A673 (cell line): Measurements from ENCODE around the gene TMEM158. TPM values are rescaled to one million over a fixed set of nuclear protein-coding genes. Genes with fewer than 3 reads are reported as not detected.

ENCODE experiments used
- BruUV-seq: library from RNA; stranded (reverse); fragments of 400-500 nt; replicated peaks from 2 replicates; lab custom pipeline; 2021; lab: Mats Ljungman, UMichigan
- CTCF ChIA-PET: fragments of 300-600 bp; sonication (Branson Sonifier 250); formaldehyde crosslinking; loops from one replicate; lab custom pipeline; 2022; ENCODE audit warnings: antibody characterized with exemption; lab: Charles Lee
- POLR2A ChIA-PET: fragments of 300-600 bp; sonication (Branson Sonifier 250); formaldehyde crosslinking; loops from one replicate; lab custom pipeline; 2022; ENCODE audit warnings: antibody characterized with exemption; ENCODE audit not compliant: low non-redundant PET; lab: Charles Lee
- DNase-seq: peaks from one replicate; pipeline ENCODE4 v3.0.0-alpha.2; 2015; ENCODE audit warnings: low spot score
- H3K27ac ChIP-seq: fragments of 200-600 bp; sonication (generic); 2 replicates; pipeline ENCODE4 v1.5.1; 2016; ENCODE audit warnings: mixed run types, low read depth, mild to moderate bottlenecking, mixed read lengths, antibody characterized with exemption, low read length; ENCODE audit not compliant: poor library complexity, severe bottlenecking
- H3K27me3 ChIP-seq: fragments of 200-600 bp; sonication (generic); replicated peaks from 2 replicates; pipeline ENCODE4 v1.6.1; 2017; ENCODE audit warnings: mixed run types, low read depth, mild to moderate bottlenecking, mixed read lengths, antibody characterized with exemption, low read length; ENCODE audit not compliant: insufficient read depth, poor library complexity
- H3K36me3 ChIP-seq: fragments of 200-600 bp; sonication (generic); 2 replicates; pipeline ENCODE4 v1.6.1; 2016; ENCODE audit warnings: mixed run types, mild to moderate bottlenecking, mixed read lengths, antibody characterized with exemption, low read length; ENCODE audit not compliant: insufficient read depth, poor library complexity, severe bottlenecking
- H3K4me1 ChIP-seq: fragments of 200-600 bp; sonication (generic); 2 replicates; pipeline ENCODE4 v1.6.1; 2017; ENCODE audit warnings: mixed run types, mild to moderate bottlenecking, mixed read lengths, antibody characterized with exemption, low read length; ENCODE audit not compliant: insufficient read depth, poor library complexity, severe bottlenecking
- H3K4me3 ChIP-seq: fragments of 200-600 bp; sonication (generic); 2 replicates; pipeline ENCODE4 v1.5.1; 2016; ENCODE audit warnings: low read depth, mixed run types, mild to moderate bottlenecking, mixed read lengths, low read length; ENCODE audit not compliant: poor library complexity, severe bottlenecking
- H3K9me3 ChIP-seq: fragments of 200-600 bp; sonication (generic); 2 replicates; pipeline ENCODE4 v1.6.1; 2016; ENCODE audit warnings: mixed run types, low read depth, mild to moderate bottlenecking, mixed read lengths, antibody characterized with exemption, low read length; ENCODE audit not compliant: poor library complexity, severe bottlenecking
- EZH2 ChIP-seq: fragments of 200-600 bp; sonication (generic); IDR thresholded peaks from 2 replicates; pipeline ENCODE4 v1.6.1; 2017; ENCODE audit warnings: borderline replicate concordance, low read depth, mild to moderate bottlenecking, mixed read lengths, antibody characterized with exemption, low read length; ENCODE audit not compliant: poor library complexity, severe bottlenecking
- intact Hi-C: fragments of 100-400 bp; cut with micrococcal nuclease; formaldehyde crosslinking; loops from one replicate; pipeline ENCODE4 v1.10.0; 2022; ENCODE audit not compliant: unreplicated experiment
- total RNA-seq: library from RNA; stranded (reverse); gene quantifications from 2 replicates; pipeline ENCODE4 v1.2.3, GENCODE V29; 2021
- TF ChIP-seq, protein P1 (sequence below): fragments of 300-800, 200-600 bp; sonication (generic); conservative IDR thresholded peaks from 2 replicates; pipeline ENCODE4 v1.5.1; 2017; ENCODE audit warnings: low read depth, mild to moderate bottlenecking, antibody characterized with exemption, low read length, moderate library complexity, mixed read lengths

The TMEM158 gene
- total RNA-seq, 1 experiment from 2014 or later = 6.1 TPM

DNA sequence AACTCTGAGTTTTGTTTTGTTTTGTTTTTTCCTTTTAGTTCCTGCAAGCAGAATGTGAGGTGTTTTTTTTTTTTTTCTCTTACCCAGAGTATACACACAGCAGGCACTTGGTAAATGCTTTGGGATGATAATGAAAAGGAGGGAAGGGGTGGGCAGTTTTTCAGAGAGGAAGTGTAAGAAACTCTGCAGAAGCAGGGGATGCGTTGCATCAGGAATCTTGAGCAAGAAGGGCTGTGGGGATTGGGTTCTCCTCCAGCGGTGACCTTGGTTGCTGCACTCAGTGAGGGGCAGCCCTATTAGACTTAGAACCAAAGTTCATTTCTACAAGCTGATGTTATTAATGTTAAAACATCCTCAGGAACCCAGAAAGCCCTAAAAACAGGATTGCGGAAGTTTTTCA, 32.2 kb upstream of the TMEM158 start:
- ChIA-PET POLR2A (no interaction called here), CTCF (no interaction called here)
- intact Hi-C loops = no loop called here
- Histone ChIP-seq H3K27me3 (no peaks in the 10 kb centered on the region), H3K27ac (no peak overlapping the region), H3K4me1 (no peaks in the 10 kb centered on the region), H3K9me3 (no peaks in the 10 kb centered on the region), H3K36me3 (no peaks in the 10 kb centered on the region), H3K4me3 (no peak overlapping the region)
- BruUV-seq = no TSS peak
- no peak for DNase-seq
- no peak for TF ChIP-seq EZH2
- TF ChIP-seq, protein P1, sequence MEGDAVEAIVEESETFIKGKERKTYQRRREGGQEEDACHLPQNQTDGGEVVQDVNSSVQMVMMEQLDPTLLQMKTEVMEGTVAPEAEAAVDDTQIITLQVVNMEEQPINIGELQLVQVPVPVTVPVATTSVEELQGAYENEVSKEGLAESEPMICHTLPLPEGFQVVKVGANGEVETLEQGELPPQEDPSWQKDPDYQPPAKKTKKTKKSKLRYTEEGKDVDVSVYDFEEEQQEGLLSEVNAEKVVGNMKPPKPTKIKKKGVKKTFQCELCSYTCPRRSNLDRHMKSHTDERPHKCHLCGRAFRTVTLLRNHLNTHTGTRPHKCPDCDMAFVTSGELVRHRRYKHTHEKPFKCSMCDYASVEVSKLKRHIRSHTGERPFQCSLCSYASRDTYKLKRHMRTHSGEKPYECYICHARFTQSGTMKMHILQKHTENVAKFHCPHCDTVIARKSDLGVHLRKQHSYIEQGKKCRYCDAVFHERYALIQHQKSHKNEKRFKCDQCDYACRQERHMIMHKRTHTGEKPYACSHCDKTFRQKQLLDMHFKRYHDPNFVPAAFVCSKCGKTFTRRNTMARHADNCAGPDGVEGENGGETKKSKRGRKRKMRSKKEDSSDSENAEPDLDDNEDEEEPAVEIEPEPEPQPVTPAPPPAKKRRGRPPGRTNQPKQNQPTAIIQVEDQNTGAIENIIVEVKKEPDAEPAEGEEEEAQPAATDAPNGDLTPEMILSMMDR = no peak

DNA sequence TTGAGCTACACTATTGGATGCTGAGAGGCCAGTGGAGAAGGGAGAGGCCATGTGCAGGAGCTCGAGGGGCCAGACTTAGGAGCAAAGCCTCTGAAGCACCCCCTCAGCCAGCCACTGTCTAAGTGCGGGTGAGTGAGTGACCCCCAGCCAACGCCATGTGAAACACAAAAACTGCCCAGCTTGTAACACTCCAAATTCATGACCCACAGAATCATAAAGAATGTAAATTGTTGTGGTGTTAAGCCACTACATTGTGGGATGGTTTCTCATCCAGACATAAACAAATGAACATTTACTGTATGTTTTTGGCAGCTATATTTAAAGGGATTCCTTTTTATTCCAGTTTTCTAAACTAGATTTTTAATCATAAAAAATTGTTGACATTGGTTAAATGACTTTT, 27.2 kb upstream of the TMEM158 start:
- intact Hi-C loops = no loop called here
- BruUV-seq = no TSS peak
- Histone ChIP-seq H3K9me3 (no peaks in the 10 kb centered on the region), H3K4me3 (no peak overlapping the region), H3K4me1 (no peaks in the 10 kb centered on the region), H3K27ac (no peak overlapping the region), H3K36me3 (no peaks in the 10 kb centered on the region), H3K27me3 (no peaks in the 10 kb centered on the region)
- ChIA-PET CTCF (no interaction called here), POLR2A (no interaction called here)
- DNase-seq = no peak
- no peak for TF ChIP-seq EZH2
- TF ChIP-seq, protein P1 = no peak

DNA sequence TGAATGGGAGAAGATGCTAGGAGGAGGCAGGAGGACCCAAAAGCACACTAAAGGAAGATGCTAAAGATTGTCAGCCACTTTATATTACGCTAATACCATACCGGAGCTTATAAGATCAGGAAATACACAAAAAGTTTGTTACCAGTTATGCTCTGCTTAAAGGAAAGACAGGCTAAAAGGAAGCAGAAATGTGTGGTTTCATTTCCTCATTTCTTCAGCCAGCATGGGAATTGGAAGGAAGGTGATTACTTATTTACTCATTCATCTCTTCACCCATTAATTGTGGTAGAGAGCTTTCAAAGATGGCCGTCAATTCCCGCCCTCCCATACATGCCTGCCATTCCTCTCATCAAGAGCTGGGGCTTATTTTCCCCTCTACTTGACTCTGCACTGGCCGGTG, 26.7 kb upstream of the TMEM158 start:
- H3K36me3 ChIP-seq = no peaks in the 10 kb centered on the region
- H3K27me3 ChIP-seq = no peaks in the 10 kb centered on the region
- BruUV-seq = no TSS peak
- H3K27ac ChIP-seq = no peak overlapping the region
- no peak overlapping the region for H3K4me3 ChIP-seq
- no peak for DNase-seq
- H3K4me1 ChIP-seq = no peaks in the 10 kb centered on the region
- intact Hi-C loops = no loop called here
- ChIA-PET POLR2A (no interaction called here), CTCF (no interaction called here)
- TF ChIP-seq, protein P1 = no peak
- no peak for TF ChIP-seq EZH2
- H3K9me3 ChIP-seq = no peaks in the 10 kb centered on the region
